Activated naive CD8-positive, alpha-beta T cell treated with anti-CD3 and anti-CD28 coated beads, Interleukin-2, amount 50 U/mL, for 24 hours (primary cell): ENCODE measurements around the gene DNM2.
"Not testable (repeated sequence)": the region's sequence is repeated elsewhere in the genome, so short reads cannot be mapped to it uniquely, and the experiment has no call there.

Experiments
- ATAC-seq: fragments of 150-1000 bp; cut with Tn5 transposase; one replicate; pipeline ENCODE4 v1.10.0; 2021
- DNase-seq: peaks from one replicate; pipeline ENCODE4 v3.0.0; 2021
- H3K27ac Mint-ChIP-seq: one replicate; pipeline ENCODE4 v1.8.0; 2021; ENCODE audit warnings: mild to moderate bottlenecking, mixed read lengths
- H3K27me3 Mint-ChIP-seq: one replicate; pipeline ENCODE4 v1.8.0; 2021; ENCODE audit warnings: mixed read lengths
- H3K36me3 Mint-ChIP-seq: one replicate; pipeline ENCODE4 v1.8.0; 2021; ENCODE audit warnings: low read depth, mixed read lengths
- H3K4me1 Mint-ChIP-seq: one replicate; pipeline ENCODE4 v1.8.0; 2021; ENCODE audit warnings: mixed read lengths
- H3K4me3 Mint-ChIP-seq: one replicate; pipeline ENCODE4 v1.8.0; 2021; ENCODE audit warnings: mild to moderate bottlenecking, moderate library complexity, mixed read lengths
- H3K9me3 Mint-ChIP-seq: one replicate; pipeline ENCODE4 v1.8.0; 2021; ENCODE audit warnings: mixed read lengths

The DNM2 gene

GRCh38 chr19:10866495-10866894, 148.6 kb downstream of the DNM2 start:
- H3K36me3 Mint-ChIP-seq: no peaks in the 10 kb centered on the region
- H3K4me3 Mint-ChIP-seq: no peak overlapping the region
- DNase-seq: no peak
- no peaks in the 10 kb centered on the region for H3K27me3 Mint-ChIP-seq
- H3K9me3 Mint-ChIP-seq: no peaks in the 10 kb centered on the region
- ATAC-seq: no peak
- peaks cover 35% of the 10 kb centered on the region for H3K4me1 Mint-ChIP-seq
- no peak overlapping the region for H3K27ac Mint-ChIP-seq

GRCh38 chr19:10868872-10869547, 151.1 kb downstream of the DNM2 start:
- H3K9me3 Mint-ChIP-seq: no peaks in the 10 kb centered on the region
- no peak for DNase-seq
- ATAC-seq: no peak
- no peaks in the 10 kb centered on the region for H3K27me3 Mint-ChIP-seq
- H3K27ac Mint-ChIP-seq: no peak overlapping the region
- no peak overlapping the region for H3K4me3 Mint-ChIP-seq
- H3K4me1 Mint-ChIP-seq: peaks cover 42% of the 10 kb centered on the region
- H3K36me3 Mint-ChIP-seq: peaks cover 3% of the 10 kb centered on the region

- H3K36me3 Mint-ChIP-seq, ATAC-seq, H3K9me3 Mint-ChIP-seq, H3K27me3 Mint-ChIP-seq, DNase-seq: not testable (repeated sequence)
- Mint-ChIP-seq H3K4me1 (peaks cover 37% of the 10 kb centered on the region), H3K27ac (peak overlapping the region; percentile 35), H3K4me3 (peak overlapping the region; percentile 81)
Measured at GRCh38 chr19:10869872-10870311, 152.0 kb downstream of the DNM2 start.

- no peaks in the 10 kb centered on the region for H3K9me3 Mint-ChIP-seq
- peak overlapping the region; percentile 81 for H3K4me3 Mint-ChIP-seq
- peak overlapping the region; percentile 91 for H3K27ac Mint-ChIP-seq
- no peak for DNase-seq
- peaks cover 37% of the 10 kb centered on the region for H3K4me1 Mint-ChIP-seq
- no peak for ATAC-seq
- H3K36me3 Mint-ChIP-seq: peaks cover 4% of the 10 kb centered on the region
- no peaks in the 10 kb centered on the region for H3K27me3 Mint-ChIP-seq
Measured at GRCh38 chr19:10870501-10870954, 152.6 kb downstream of the DNM2 start.

GRCh38 chr19:10870955-10871603, 153.2 kb downstream of the DNM2 start, which contains the start of gene CARM1:
CARM1 (plus strand) TSS chr19:10871553; CDS start chr19:10871703, 150 bp downstream.
- peaks cover 38% of the 10 kb centered on the region for H3K4me1 Mint-ChIP-seq
- H3K36me3 Mint-ChIP-seq: peaks cover 4% of the 10 kb centered on the region
- peak within 1 kb of the TSS; percentile 91 for H3K27ac Mint-ChIP-seq
- H3K4me3 Mint-ChIP-seq: peak within 1 kb of the TSS; percentile 81
- H3K9me3 Mint-ChIP-seq: no peaks in the 10 kb centered on the region
- DNase-seq (peak; percentile 98), ATAC-seq (peak; percentile 87)
- no peaks in the 10 kb centered on the region for H3K27me3 Mint-ChIP-seq

GRCh38 chr19:10871711-10872545, 154.0 kb downstream of the DNM2 start:
- Mint-ChIP-seq H3K36me3 (peaks cover 4% of the 10 kb centered on the region), H3K4me1 (peaks cover 46% of the 10 kb centered on the region), H3K27ac (peak overlapping the region; percentile 79), H3K4me3 (peak overlapping the region; percentile 80), H3K27me3 (no peaks in the 10 kb centered on the region), H3K9me3 (no peaks in the 10 kb centered on the region)
- ATAC-seq: peak; percentile 4
- DNase-seq: peak; percentile 57

GRCh38 chr19:10872546-10873107, 154.7 kb downstream of the DNM2 start:
- DNase-seq (no peak), ATAC-seq (no peak)
- Mint-ChIP-seq H3K27me3 (no peaks in the 10 kb centered on the region), H3K4me3 (peak overlapping the region; percentile 80), H3K9me3 (no peaks in the 10 kb centered on the region), H3K4me1 (peaks cover 46% of the 10 kb centered on the region), H3K27ac (peak overlapping the region; percentile 79), H3K36me3 (peaks cover 4% of the 10 kb centered on the region)

- no peak for ATAC-seq
- Mint-ChIP-seq H3K36me3 (peaks cover 6% of the 10 kb centered on the region), H3K4me1 (peaks cover 49% of the 10 kb centered on the region), H3K9me3 (no peaks in the 10 kb centered on the region), H3K27ac (no peak overlapping the region), H3K27me3 (no peaks in the 10 kb centered on the region), H3K4me3 (peak overlapping the region; percentile 34)
- no peak for DNase-seq
Measured at GRCh38 chr19:10874024-10874423, 156.1 kb downstream of the DNM2 start.

GRCh38 chr19:10876459-10877240, 158.8 kb downstream of the DNM2 start:
- no peaks in the 10 kb centered on the region for H3K27me3 Mint-ChIP-seq
- H3K36me3 Mint-ChIP-seq: peaks cover 9% of the 10 kb centered on the region
- no peaks in the 10 kb centered on the region for H3K9me3 Mint-ChIP-seq
- no peak overlapping the region for H3K4me3 Mint-ChIP-seq
- ATAC-seq: peak; percentile 33
- peaks cover 52% of the 10 kb centered on the region for H3K4me1 Mint-ChIP-seq
- DNase-seq: no peak
- peak overlapping the region; percentile 68 for H3K27ac Mint-ChIP-seq

GRCh38 chr19:10877608-10878007, 159.7 kb downstream of the DNM2 start:
- Mint-ChIP-seq H3K27ac (peak overlapping the region; percentile 79), H3K4me1 (peaks cover 49% of the 10 kb centered on the region)
- DNase-seq, ATAC-seq, H3K4me3 Mint-ChIP-seq, H3K27me3 Mint-ChIP-seq, H3K9me3 Mint-ChIP-seq, H3K36me3 Mint-ChIP-seq: not testable (repeated sequence)

GRCh38 chr19:10878253-10878652, 160.4 kb downstream of the DNM2 start:
- Mint-ChIP-seq H3K27ac (peak overlapping the region; percentile 79), H3K9me3 (no peaks in the 10 kb centered on the region), H3K27me3 (no peaks in the 10 kb centered on the region), H3K36me3 (peaks cover 9% of the 10 kb centered on the region), H3K4me1 (peaks cover 43% of the 10 kb centered on the region), H3K4me3 (no peak overlapping the region)
- ATAC-seq (peak; percentile 16), DNase-seq (no peak)
